NT2/D1 (cell line): ENCODE data around the gene NOM1.

ENCODE experiments used
- SUZ12 ChIP-seq: IDR thresholded peaks from 2 replicates; pipeline ENCODE4 v1.6.1; 2011; ENCODE audit not compliant: insufficient read length, insufficient read depth; ENCODE audit errors: extremely low read depth
- YY1 ChIP-seq: IDR thresholded peaks from 2 replicates; pipeline ENCODE4 v1.6.1; 2011; ENCODE audit not compliant: insufficient read length, insufficient read depth
- ZNF274 ChIP-seq: IDR thresholded peaks from 2 replicates; pipeline ENCODE4 v1.6.1; 2011; ENCODE audit warnings: mild to moderate bottlenecking, low read depth, low read length

- TF ChIP-seq YY1 (no peak), ZNF274 (no peak), SUZ12 (no peak)
These were observed 53.9 kb downstream of the NOM1 start for GRCh38 chr7:157003445-157003755.
